HepG2 (cell line): Measurements from ENCODE around the gene ECHDC1. TPM values are rescaled to one million over a fixed set of nuclear protein-coding genes. Genes with fewer than 3 reads are reported as not detected.
A peak's percentile ranks its signal among the peaks of the same experiment; 100 is the strongest.

ENCODE experiments used
- BRF2 ChIP-seq: sonication (generic); formaldehyde crosslinking; IDR thresholded peaks from 2 replicates; pipeline ENCODE4 v1.8.1; 2022; ENCODE audit warnings: mild to moderate bottlenecking, missing genetic modification reagents
- CENPX ChIP-seq: sonication (generic); formaldehyde crosslinking; IDR thresholded peaks from 2 replicates; pipeline ENCODE4 v1.9.0; 2021; ENCODE audit warnings: mild to moderate bottlenecking, missing genetic modification reagents, moderate library complexity
- DNMT3B ChIP-seq: conservative IDR thresholded peaks from 2 replicates; pipeline ENCODE4 v1.6.1; 2016; ENCODE audit warnings: missing biosample characterization, control low read depth
- MED13 ChIP-seq: sonication (generic); formaldehyde crosslinking; IDR thresholded peaks from 2 replicates; pipeline ENCODE4 v1.5.0; 2020; ENCODE audit warnings: missing genetic modification reagents
- MIER3 ChIP-seq: IDR thresholded peaks from 2 replicates; pipeline ENCODE4 v1.6.1; 2016; ENCODE audit warnings: missing compliant biosample characterization, borderline replicate concordance
- MIXL1 ChIP-seq: IDR thresholded peaks from 2 replicates; pipeline ENCODE4 v1.6.1; 2016
- NCOR1 ChIP-seq: fragments of 200-600 bp; sonication (generic); IDR thresholded peaks from 2 replicates; pipeline ENCODE4 v1.7.0; 2017; ENCODE audit warnings: antibody characterized with exemption, low read length, borderline replicate concordance
- NFAT5 ChIP-seq: sonication (generic); formaldehyde crosslinking; IDR thresholded peaks from 2 replicates; pipeline ENCODE4 v1.4.0; 2020; ENCODE audit warnings: missing genetic modification reagents
- NFE2L2 ChIP-seq: fragments of 150-350 bp; IDR thresholded peaks from 2 replicates; pipeline ENCODE4 v1.6.1; 2014; ENCODE audit warnings: low read length
- NFYB ChIP-seq: sonication (generic); formaldehyde crosslinking; IDR thresholded peaks from 2 replicates; pipeline ENCODE4 v1.4.0; 2020; ENCODE audit warnings: missing genetic modification reagents
- NPAS2 ChIP-seq: sonication (generic); formaldehyde crosslinking; IDR thresholded peaks from 2 replicates; pipeline ENCODE4 v1.8.0; 2022; ENCODE audit warnings: mild to moderate bottlenecking, missing genetic modification reagents, borderline replicate concordance
- RCOR2 ChIP-seq: IDR thresholded peaks from 2 replicates; pipeline ENCODE4 v1.6.1; 2016; ENCODE audit warnings: missing biosample characterization, missing genetic modification reagents
- SATB2 ChIP-seq: sonication (generic); formaldehyde crosslinking; IDR thresholded peaks from 2 replicates; pipeline ENCODE4 v1.5.0; 2020; ENCODE audit warnings: missing genetic modification reagents
- STAT5B ChIP-seq: sonication (generic); formaldehyde crosslinking; IDR thresholded peaks from 2 replicates; pipeline ENCODE4 v1.4.0; 2020; ENCODE audit warnings: missing genetic modification reagents
- ZBTB20 ChIP-seq: sonication (generic); formaldehyde crosslinking; IDR thresholded peaks from 2 replicates; pipeline ENCODE4 v1.8.1; 2023; ENCODE audit warnings: missing genetic modification reagents, low read depth, mild to moderate bottlenecking, borderline replicate concordance
- ZBTB38 ChIP-seq: sonication (generic); formaldehyde crosslinking; IDR thresholded peaks from 2 replicates; pipeline ENCODE4 v1.5.1; 2020; ENCODE audit warnings: mild to moderate bottlenecking, missing genetic modification reagents
- ZFX ChIP-seq: sonication (generic); formaldehyde crosslinking; IDR thresholded peaks from 2 replicates; pipeline ENCODE4 v1.4.0; 2020; ENCODE audit warnings: mild to moderate bottlenecking, low read depth, missing genetic modification reagents, moderate library complexity
- polyA plus RNA-seq, 8 experiments: library from polyadenylated mRNA; depleted of rRNA in 3 of 8; stranded (reverse) in 7 of 8; unstranded in 1 of 8; fragments of >200 nt; fragmentation: Illumina TruSeq in 4 of 8; extraction: Trizol in 4 of 8; gene quantifications; 2 replicates each; pipeline versions ENCODE4 v1.2.1 to v1.2.3, GENCODE V29; 2011 to 2016; ENCODE audit warnings: low read depth in 4 of 8, missing spikeins in 1 of 8, mixed read lengths in 1 of 8; ENCODE audit not compliant: insufficient read depth in 1 of 8
- total RNA-seq, 5 experiments: library from RNA; depleted of rRNA; stranded (reverse); fragments of >200 nt; fragmentation: Illumina TruSeq; extraction: Trizol; gene quantifications; 2 replicates each; pipeline ENCODE4 v1.2.3, GENCODE V29; 2016; ENCODE audit warnings: low read depth in 1 of 5
- TF ChIP-seq, protein P1 (sequence below): sonication (generic); formaldehyde crosslinking; IDR thresholded peaks from 2 replicates; pipeline ENCODE4 v1.5.0; 2020; ENCODE audit warnings: missing genetic modification reagents, mild to moderate bottlenecking, borderline replicate concordance
- TF ChIP-seq, protein P2 (sequence below): sonication (generic); formaldehyde crosslinking; IDR thresholded peaks from 2 replicates; pipeline ENCODE4 v1.8.1; 2023; ENCODE audit warnings: mild to moderate bottlenecking, missing genetic modification reagents, borderline replicate concordance

Gene ECHDC1
- total and polyA plus RNA-seq, 2 of the 13 experiments (the other 11 are each of a cell fraction or from before 2014, with no cell fraction given), result 32.8 to 98.1 TPM

DNA sequence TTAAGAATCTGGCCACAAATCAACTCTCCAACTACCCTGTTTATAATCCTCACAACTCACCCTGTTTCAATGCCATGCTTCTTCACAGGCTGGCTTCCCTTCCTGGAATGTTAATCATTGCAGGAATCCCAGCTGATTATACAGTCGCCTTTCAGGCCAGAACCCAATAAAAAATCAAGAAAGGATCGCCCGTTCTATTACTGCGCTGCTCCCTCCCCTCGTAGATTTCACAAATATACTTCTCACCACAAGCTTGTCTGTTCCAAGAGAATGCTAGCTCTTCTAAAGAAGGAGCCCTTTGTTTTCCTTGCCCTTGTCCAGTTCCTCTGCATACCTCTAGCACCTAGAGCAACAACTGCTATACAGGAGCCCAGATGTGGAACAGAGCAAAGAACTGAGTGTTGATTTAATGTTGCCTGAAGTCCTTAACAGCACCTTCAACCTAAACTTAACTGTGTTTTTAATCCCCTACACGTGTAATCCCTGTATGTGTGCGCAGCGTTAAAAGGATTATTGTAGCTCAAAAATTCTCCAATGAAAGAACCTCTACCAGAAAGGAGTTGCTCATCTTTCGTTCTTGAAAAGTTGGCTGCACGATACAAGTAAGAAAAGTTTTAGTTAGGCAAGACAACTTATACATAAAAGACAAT lies 988 bp downstream of the ECHDC1 start (continued):
- TF ChIP-seq NFAT5 (no peak), ZBTB20 (CRISPR knock-in tag) (no peak), NFE2L2 (no peak), NCOR1 (peak; percentile 28; the same call in 1 of the 2 replicates), NPAS2 (no peak), CENPX (0 out of 2 replicates have a peak, but pooled peaks have one; percentile 3), MIER3 (peak; percentile 66; the same call in 1 of the 2 replicates), NFYB (CRISPR knock-in tag) (peak; percentile 37; the same call in 1 of the 2 replicates), RCOR2 (CRISPR knock-in tag) (no peak), BRF2 (CRISPR knock-in tag) (0 out of 2 replicates have a peak, but pooled peaks have one; percentile 36), ZBTB38 (CRISPR knock-in tag) (no peak), SATB2 (CRISPR knock-in tag) (no peak), MIXL1 (CRISPR knock-in tag) (no peak), DNMT3B (no peak), STAT5B (CRISPR knock-in tag) (no peak), ZFX (CRISPR knock-in tag) (no peak), MED13 (CRISPR knock-in tag) (no peak)
- TF ChIP-seq, protein P1, sequence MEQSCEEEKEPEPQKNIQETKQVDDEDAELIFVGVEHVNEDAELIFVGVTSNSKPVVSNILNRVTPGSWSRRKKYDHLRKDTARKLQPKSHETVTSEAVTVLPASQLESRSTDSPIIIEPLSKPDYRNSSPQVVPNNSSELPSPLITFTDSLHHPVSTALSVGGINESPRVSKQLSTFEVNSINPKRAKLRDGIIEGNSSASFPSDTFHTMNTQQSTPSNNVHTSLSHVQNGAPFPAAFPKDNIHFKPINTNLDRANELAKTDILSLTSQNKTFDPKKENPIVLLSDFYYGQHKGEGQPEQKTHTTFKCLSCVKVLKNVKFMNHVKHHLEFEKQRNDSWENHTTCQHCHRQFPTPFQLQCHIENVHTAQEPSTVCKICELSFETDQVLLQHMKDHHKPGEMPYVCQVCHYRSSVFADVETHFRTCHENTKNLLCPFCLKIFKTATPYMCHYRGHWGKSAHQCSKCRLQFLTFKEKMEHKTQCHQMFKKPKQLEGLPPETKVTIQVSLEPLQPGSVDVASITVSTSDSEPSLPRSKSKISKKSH, result no peak
- TF ChIP-seq, protein P2, sequence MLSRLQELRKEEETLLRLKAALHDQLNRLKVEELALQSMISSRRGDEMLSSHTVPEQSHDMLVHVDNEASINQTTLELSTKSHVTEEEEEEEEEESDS (CRISPR knock-in tag), result no peak; the same call in 1 of the 2 replicates
